Activated CD4-positive, alpha-beta T cell treated with anti-CD3 and anti-CD28 coated beads, Interleukin-2, amount 50 U/mL, for 24 hours (primary cell): ENCODE data around the gene CDC42EP1.
"Not testable (repeated sequence)": the region's sequence is repeated elsewhere in the genome, so short reads cannot be mapped to it uniquely, and the experiment has no call there.

Source experiments
- DNase-seq, 2 donors: peaks; one replicate each; pipeline ENCODE4 v3.0.0-alpha.2; 2020; ENCODE audit warnings: low read depth in 1 of 2, low spot score in 1 of 2

CDC42EP1 gene

GRCh38 chr22:37578002-37578401, 17.7 kb downstream of the CDC42EP1 start:
- no peak for DNase-seq

- DNase-seq, result no peak
These were observed 21.2 kb downstream of the CDC42EP1 start for GRCh38 chr22:37581504-37581903.

GRCh38 chr22:37582526-37582925, 22.2 kb downstream of the CDC42EP1 start:
- no peak for DNase-seq

GRCh38 chr22:37588546-37589215, 28.4 kb downstream of the CDC42EP1 start:
- DNase-seq, result no peak

- DNase-seq, result no peak
These were observed 29.4 kb downstream of the CDC42EP1 start for GRCh38 chr22:37589636-37590035.

GRCh38 chr22:37591081-37591480, 30.8 kb downstream of the CDC42EP1 start:
- DNase-seq, result not testable (repeated sequence)

- DNase-seq, result no peak
These were observed 31.6 kb downstream of the CDC42EP1 start for GRCh38 chr22:37591823-37592404.

GRCh38 chr22:37594237-37594636, 34.0 kb downstream of the CDC42EP1 start:
- no peak for DNase-seq

GRCh38 chr22:37599153-37599552, 38.9 kb downstream of the CDC42EP1 start:
- DNase-seq, result no peak

GRCh38 chr22:37601203-37601539, 40.9 kb downstream of the CDC42EP1 start:
- no peak for DNase-seq

- DNase-seq, result no peak
These were observed 41.5 kb downstream of the CDC42EP1 start for GRCh38 chr22:37601540-37602442.

- not testable (repeated sequence) for DNase-seq
These were observed 42.4 kb downstream of the CDC42EP1 start for GRCh38 chr22:37602546-37603277.

- DNase-seq, result no peak
These were observed 43.8 kb downstream of the CDC42EP1 start for GRCh38 chr22:37604074-37604473.

- peak in 1 of 2 donors; percentile 29 for DNase-seq
These were observed 44.6 kb downstream of the CDC42EP1 start for GRCh38 chr22:37604875-37605274.

- peak; percentile 83 to 88 for DNase-seq
These were observed 47.0 kb downstream of the CDC42EP1 start for GRCh38 chr22:37607010-37607934.

- no peak for DNase-seq
These were observed 47.7 kb downstream of the CDC42EP1 start for GRCh38 chr22:37607935-37608476.

- DNase-seq, result peak; percentile 89 to 93
These were observed 48.4 kb downstream of the CDC42EP1 start, which contains the start of gene GGA1 for GRCh38 chr22:37608477-37609239. TSS of gene GGA1 (plus strand) at chr22:37608834. CDS start at chr22:37608861, 27 bp downstream.

- peak in 1 of 2 donors; percentile 11 for DNase-seq
These were observed 49.2 kb downstream of the CDC42EP1 start for GRCh38 chr22:37609240-37610152.
